Duodenal mucosa (tissue), 2 donors: ENCODE data around the gene CD274.

Experiments
- H3K27ac ChIP-seq: one replicate; pipeline ENCODE4 v1.7.0; 2013; ENCODE audit warnings: low read depth, low read length
- H3K27me3 ChIP-seq, 2 donors: one replicate each; pipeline ENCODE4 v1.7.0; 2013; ENCODE audit warnings: low read length in 2 of 2, control low read depth in 1 of 2; ENCODE audit not compliant: insufficient read depth in 2 of 2, control insufficient read depth in 1 of 2
- H3K36me3 ChIP-seq, 2 donors: one replicate each; pipeline ENCODE4 v1.7.0; 2013; ENCODE audit warnings: low read length in 2 of 2, control low read depth in 1 of 2; ENCODE audit not compliant: insufficient read depth in 2 of 2, control insufficient read depth in 1 of 2
- H3K4me1 ChIP-seq, 2 donors: one replicate each; pipeline ENCODE4 v1.7.0; 2013; ENCODE audit warnings: low read length in 2 of 2, control low read depth in 1 of 2; ENCODE audit not compliant: insufficient read depth in 2 of 2, control insufficient read depth in 1 of 2
- H3K4me3 ChIP-seq, 2 donors: one replicate each; pipeline ENCODE4 v1.7.0; 2013; ENCODE audit warnings: low read length in 2 of 2, low read depth in 1 of 2
- H3K9ac ChIP-seq, 2 donors: one replicate each; pipeline ENCODE4 v1.7.0; 2013; ENCODE audit warnings: low read length in 2 of 2, low read depth in 1 of 2
- H3K9me3 ChIP-seq, 2 donors: one replicate each; pipeline ENCODE4 v1.7.0; 2013; ENCODE audit warnings: low read length in 2 of 2, control low read depth in 1 of 2; ENCODE audit not compliant: control insufficient read depth in 1 of 2

The CD274 gene

DNA sequence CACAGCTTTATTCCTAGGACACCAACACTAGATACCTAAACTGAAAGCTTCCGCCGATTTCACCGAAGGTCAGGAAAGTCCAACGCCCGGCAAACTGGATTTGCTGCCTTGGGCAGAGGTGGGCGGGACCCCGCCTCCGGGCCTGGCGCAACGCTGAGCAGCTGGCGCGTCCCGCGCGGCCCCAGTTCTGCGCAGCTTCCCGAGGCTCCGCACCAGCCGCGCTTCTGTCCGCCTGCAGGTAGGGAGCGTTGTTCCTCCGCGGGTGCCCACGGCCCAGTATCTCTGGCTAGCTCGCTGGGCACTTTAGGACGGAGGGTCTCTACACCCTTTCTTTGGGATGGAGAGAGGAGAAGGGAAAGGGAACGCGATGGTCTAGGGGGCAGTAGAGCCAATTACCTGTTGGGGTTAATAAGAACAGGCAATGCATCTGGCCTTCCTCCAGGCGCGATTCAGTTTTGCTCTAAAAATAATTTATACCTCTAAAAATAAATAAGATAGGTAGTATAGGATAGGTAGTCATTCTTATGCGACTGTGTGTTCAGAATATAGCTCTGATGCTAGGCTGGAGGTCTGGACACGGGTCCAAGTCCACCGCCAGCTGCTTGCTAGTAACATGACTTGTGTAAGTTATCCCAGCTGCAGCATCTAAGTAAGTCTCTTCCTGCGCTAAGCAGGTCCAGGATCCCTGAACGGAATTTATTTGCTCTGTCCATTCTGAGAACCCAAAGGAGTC lies at the start of gene CD274:
Gene CD274, plus strand, starts transcription at position 184 of the 733 bp plus-strand sequence. CDS start 5,572 bp downstream, outside the sequence.
- no peaks in the 10 kb centered on the region for H3K9me3 ChIP-seq
- H3K4me3 ChIP-seq, result peak within 1 kb of the TSS; percentile 82
- H3K36me3 ChIP-seq, result no peaks in the 10 kb centered on the region
- H3K27me3 ChIP-seq, result no peaks in the 10 kb centered on the region
- H3K27ac ChIP-seq, result peak within 1 kb of the TSS; percentile 49
- peak within 1 kb of the TSS; percentile 67 to 79 for H3K9ac ChIP-seq
- H3K4me1 ChIP-seq, result peaks cover 10 to 21% of the 10 kb centered on the region in 2 donors

DNA sequence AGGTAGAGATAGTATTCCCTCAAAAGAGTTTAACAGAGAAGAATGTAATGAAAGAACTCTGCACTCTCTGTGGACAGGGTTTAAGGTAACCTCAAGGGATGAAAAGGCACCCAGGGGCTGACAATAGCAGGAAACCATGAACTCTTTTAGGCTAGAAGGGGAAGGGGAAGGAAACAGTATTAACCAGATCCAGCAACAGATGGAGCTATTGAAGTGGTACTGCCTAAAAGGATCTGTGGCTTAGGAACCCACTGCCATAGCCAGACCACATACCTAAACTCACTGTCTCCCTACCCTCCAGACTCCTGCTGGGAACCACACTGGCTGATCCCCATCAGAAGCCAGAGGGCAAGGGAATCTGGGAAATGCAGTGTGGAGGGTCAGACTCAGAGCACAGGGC lies 48.1 kb upstream of the CD274 start:
- Histone ChIP-seq H3K27ac (no peak overlapping the region), H3K36me3 (no peaks in the 10 kb centered on the region), H3K9ac (no peak overlapping the region), H3K9me3 (peaks cover 4 to 7% of the 10 kb centered on the region in 2 donors), H3K27me3 (no peaks in the 10 kb centered on the region), H3K4me1 (no peaks in the 10 kb centered on the region), H3K4me3 (no peak overlapping the region)

DNA sequence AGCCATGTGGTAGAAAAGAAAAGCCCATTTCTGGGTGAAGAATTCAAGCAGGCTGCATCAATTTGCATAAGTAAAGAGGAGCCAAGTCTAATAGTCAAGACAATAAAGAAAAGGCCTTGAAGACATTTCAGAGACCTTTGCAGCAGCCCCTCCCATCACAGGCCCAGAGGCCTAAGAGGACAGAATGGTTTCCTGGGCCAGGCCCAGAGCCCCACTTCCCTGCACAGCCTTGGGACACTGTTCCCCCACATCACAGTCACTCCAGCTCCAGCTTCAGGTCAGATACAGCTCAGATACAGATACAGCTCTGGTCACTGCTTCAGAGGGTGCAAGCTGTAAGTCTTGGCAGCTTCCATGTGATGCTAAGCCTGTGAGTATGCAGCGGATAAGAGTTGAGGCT lies 41.7 kb upstream of the CD274 start:
- Histone ChIP-seq H3K4me3 (no peak overlapping the region), H3K9ac (no peak overlapping the region), H3K4me1 (no peaks in the 10 kb centered on the region), H3K27ac (no peak overlapping the region), H3K9me3 (peaks cover 17 to 21% of the 10 kb centered on the region in 2 donors), H3K36me3 (peaks cover 4 to 8% of the 10 kb centered on the region in 2 donors), H3K27me3 (no peaks in the 10 kb centered on the region)

DNA sequence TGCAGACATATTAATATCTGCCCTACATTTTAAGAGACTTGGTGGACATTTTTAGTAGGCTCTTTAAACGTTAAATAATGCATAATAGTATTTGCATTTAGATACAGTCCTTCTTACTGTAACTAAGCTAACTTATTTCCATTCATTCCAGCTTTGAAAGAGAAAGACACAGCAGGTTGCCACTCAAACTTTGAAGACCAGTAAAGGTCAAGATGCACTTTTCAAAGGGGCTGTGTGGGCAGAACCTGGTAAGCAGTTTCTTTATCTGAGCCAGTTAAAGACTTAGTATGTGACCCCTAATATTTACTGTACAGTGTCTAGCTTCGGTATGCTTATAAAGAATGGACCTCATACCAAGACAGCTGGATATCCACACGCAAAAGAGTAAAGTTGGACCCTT lies 33.4 kb upstream of the CD274 start:
- Histone ChIP-seq H3K36me3 (peaks cover 3 to 8% of the 10 kb centered on the region in 2 donors), H3K27ac (no peak overlapping the region), H3K4me1 (no peaks in the 10 kb centered on the region), H3K9me3 (no peaks in the 10 kb centered on the region), H3K27me3 (no peaks in the 10 kb centered on the region), H3K4me3 (no peak overlapping the region), H3K9ac (no peak overlapping the region)

DNA sequence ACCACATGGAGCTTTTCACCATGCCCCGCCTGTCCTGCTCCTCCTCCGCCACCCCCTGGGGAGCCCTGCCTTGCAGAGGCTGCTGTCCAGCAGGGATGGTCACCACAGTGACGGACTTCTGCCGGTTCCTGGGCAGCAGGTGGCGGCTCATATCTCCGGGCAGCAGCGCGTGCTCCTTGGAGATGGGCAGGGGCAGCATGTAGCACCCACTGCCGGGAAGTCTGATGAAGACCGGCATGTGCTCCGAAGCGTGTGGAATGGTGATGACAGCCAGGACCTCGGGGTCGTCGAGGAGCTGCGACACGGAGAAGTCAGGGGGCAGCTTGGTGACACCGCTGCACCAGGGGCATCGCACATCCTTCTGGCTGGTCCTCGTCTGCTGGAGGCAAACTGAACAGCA lies 31.9 kb upstream of the CD274 start:
- no peak overlapping the region for H3K9ac ChIP-seq
- H3K27ac ChIP-seq, result no peak overlapping the region
- no peaks in the 10 kb centered on the region for H3K4me1 ChIP-seq
- peaks cover 0 to 8% of the 10 kb centered on the region in 2 donors for H3K36me3 ChIP-seq
- no peaks in the 10 kb centered on the region for H3K9me3 ChIP-seq
- H3K4me3 ChIP-seq, result no peak overlapping the region
- no peaks in the 10 kb centered on the region for H3K27me3 ChIP-seq

DNA sequence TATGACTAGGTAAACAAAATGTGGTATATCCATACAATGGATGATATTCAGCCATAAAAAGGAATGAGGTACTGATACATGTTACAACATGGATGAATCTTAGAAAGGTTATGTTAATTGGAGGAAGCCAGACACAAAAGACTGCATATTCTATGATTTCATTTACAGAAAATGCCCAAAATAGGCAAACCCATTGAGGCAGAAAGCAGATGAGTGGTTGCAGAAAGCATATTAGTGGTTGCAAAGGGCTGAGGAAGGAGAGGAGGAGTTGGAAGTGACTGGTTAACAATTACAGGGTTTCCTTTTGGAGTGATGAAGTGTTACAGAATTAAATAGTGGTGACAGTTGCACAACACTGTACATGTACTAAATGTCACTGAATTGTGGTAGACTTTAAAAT lies 30.4 kb upstream of the CD274 start:
- Histone ChIP-seq H3K9ac (no peak overlapping the region), H3K27me3 (no peaks in the 10 kb centered on the region), H3K27ac (no peak overlapping the region), H3K4me1 (no peaks in the 10 kb centered on the region), H3K4me3 (no peak overlapping the region), H3K36me3 (peaks cover 0 to 8% of the 10 kb centered on the region in 2 donors), H3K9me3 (no peaks in the 10 kb centered on the region)

DNA sequence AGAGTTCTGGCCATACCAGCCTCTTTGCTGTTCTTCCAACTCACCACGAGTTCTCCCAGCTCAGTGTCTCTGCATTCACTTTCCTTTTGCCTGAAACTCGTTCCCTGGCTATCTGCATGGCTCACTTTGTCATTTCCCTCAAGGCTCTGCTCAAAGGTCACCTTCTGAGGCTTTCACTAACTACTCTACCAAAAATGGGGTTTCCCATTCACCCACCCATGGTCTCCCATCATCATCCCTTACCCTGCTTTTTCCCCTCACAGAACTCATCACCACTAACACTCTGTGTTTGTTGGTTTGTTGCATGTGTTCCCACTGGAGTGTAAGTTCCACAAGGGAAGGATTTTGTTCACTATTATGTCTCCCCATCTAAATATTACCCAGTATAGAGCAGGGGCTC lies 29.2 kb upstream of the CD274 start:
- Histone ChIP-seq H3K27ac (no peak overlapping the region), H3K36me3 (peaks cover 0 to 8% of the 10 kb centered on the region in 2 donors), H3K27me3 (no peaks in the 10 kb centered on the region), H3K4me3 (no peak overlapping the region), H3K9ac (no peak overlapping the region), H3K4me1 (no peaks in the 10 kb centered on the region), H3K9me3 (no peaks in the 10 kb centered on the region)

DNA sequence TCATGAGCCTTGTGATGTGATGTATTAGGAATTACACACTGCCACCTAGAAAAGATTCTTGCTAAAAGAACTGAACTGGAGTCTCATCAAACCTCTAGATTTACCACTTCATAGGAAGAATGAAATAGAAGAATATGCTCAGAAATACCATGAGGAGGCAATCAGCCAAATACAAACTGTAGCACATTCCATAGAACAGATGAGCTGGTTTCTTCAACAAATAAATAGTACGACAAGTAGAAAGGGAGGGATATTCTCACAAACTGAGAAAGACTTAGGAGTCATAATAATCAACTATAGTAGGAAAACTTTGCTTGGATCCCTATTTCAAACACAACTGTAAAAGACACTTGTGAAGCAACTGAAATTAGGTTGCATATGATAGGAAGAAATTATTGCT lies 28.1 kb upstream of the CD274 start:
- Histone ChIP-seq H3K9me3 (no peaks in the 10 kb centered on the region), H3K4me1 (no peaks in the 10 kb centered on the region), H3K27me3 (no peaks in the 10 kb centered on the region), H3K4me3 (no peak overlapping the region), H3K9ac (no peak overlapping the region), H3K27ac (no peak overlapping the region), H3K36me3 (peaks cover 0 to 12% of the 10 kb centered on the region in 2 donors)

DNA sequence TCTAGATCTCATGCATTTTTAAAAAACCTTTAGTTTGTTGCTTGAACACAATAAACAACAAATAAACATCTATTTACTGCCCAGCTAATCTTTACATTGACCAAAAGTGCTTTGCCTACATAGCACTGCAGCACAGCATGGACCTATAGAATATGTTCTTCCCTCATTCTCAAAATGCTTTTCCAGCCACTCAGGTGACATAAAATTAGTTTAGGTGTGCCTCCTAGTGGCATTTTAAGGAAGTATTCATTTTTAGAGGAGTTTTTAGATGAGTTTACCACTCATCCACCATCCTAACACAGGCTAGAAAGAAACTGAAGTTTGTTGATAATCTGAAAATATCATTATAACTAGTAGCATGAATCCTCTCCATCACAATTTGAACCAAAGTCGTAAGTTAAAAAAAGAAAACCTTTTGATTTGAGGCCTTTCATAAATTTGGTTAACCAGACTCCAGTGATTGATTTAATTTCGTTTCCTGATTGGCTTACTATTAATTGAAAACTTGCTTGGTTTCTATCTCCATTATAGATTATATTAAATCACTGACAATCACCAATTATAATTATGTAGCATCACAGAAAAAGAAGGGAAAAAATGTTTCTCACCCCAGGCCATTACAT lies 25.2 kb upstream of the CD274 start:
- H3K9me3 ChIP-seq, result no peaks in the 10 kb centered on the region
- H3K36me3 ChIP-seq, result peaks cover 4 to 18% of the 10 kb centered on the region in 2 donors
- H3K27me3 ChIP-seq, result no peaks in the 10 kb centered on the region
- H3K27ac ChIP-seq, result no peak overlapping the region
- H3K4me3 ChIP-seq, result no peak overlapping the region
- no peak overlapping the region for H3K9ac ChIP-seq
- no peaks in the 10 kb centered on the region for H3K4me1 ChIP-seq

DNA sequence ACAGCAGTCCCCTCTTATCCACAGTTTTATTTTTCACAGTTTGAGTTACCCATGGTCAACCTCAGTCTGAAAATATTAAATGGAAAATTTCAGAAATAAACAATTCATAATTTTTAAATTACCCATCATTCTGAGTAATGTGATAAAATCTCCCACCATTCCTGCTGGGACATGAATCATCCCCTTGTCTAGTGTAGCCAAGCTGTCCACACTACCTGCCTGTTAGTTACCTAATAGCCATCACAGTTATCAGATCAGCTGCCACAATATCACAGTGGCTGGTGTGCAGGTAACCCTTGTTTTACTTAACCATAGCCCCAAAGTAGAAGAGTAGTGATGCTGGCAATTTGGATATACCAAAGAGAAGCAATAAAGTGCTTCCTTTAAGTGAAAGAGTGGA lies 23.3 kb upstream of the CD274 start:
- no peak overlapping the region for H3K4me3 ChIP-seq
- no peaks in the 10 kb centered on the region for H3K4me1 ChIP-seq
- no peak overlapping the region for H3K27ac ChIP-seq
- no peaks in the 10 kb centered on the region for H3K27me3 ChIP-seq
- no peak overlapping the region for H3K9ac ChIP-seq
- peaks cover 7 to 18% of the 10 kb centered on the region in 2 donors for H3K36me3 ChIP-seq
- H3K9me3 ChIP-seq, result no peaks in the 10 kb centered on the region
